BLaER1 treated with 17β-estradiol and CSF1 and Interleukin-3, amounts not matched to agents 10 nM and 100 nM (cell line): Measurements from ENCODE around the gene CADPS2.

Experiments
- H3K27ac ChIP-seq, 11 experiments: shearing (Covaris generic); formaldehyde crosslinking; 2 replicates each; pipeline ENCODE4 v1.8.1; 2022
- H3K27me3 ChIP-seq, 11 experiments: shearing (Covaris generic); formaldehyde crosslinking; 2 replicates each; pipeline ENCODE4 v1.8.1; 2022
- H3K36me3 ChIP-seq, 11 experiments: shearing (Covaris generic); formaldehyde crosslinking; 2 replicates each; pipeline ENCODE4 v1.8.1; 2022
- H3K4me1 ChIP-seq, 10 experiments: shearing (Covaris generic); formaldehyde crosslinking; 2 replicates each; pipeline ENCODE4 v1.8.1; 2022
- H3K4me2 ChIP-seq, 11 experiments: shearing (Covaris generic); formaldehyde crosslinking; 2 replicates each; pipeline ENCODE4 v1.8.1; 2022
- H3K4me3 ChIP-seq, 10 experiments: shearing (Covaris generic); formaldehyde crosslinking; 2 replicates each; pipeline ENCODE4 v1.8.1; 2022
- H3K9ac ChIP-seq, 11 experiments: shearing (Covaris generic); formaldehyde crosslinking; 2 replicates each; pipeline ENCODE4 v1.8.1; 2022
- H3K9me3 ChIP-seq, 11 experiments: shearing (Covaris generic); formaldehyde crosslinking; replicated peaks in 1 of 11; 2 replicates each; pipeline ENCODE4 v1.8.1; 2022
- H4K20me1 ChIP-seq, 11 experiments: shearing (Covaris generic); formaldehyde crosslinking; 2 replicates each; pipeline ENCODE4 v1.8.1; 2022
- Cebpa-rat ChIP-seq, 11 experiments: shearing (Covaris generic); IDR thresholded peaks; 2 replicates each; pipeline ENCODE4 v1.8.1; 2022

Gene CADPS2

GRCh38 chr7:122889116-122889515, 2.9 kb upstream of the CADPS2 start:
- H3K9me3 ChIP-seq: peaks cover 15 to 23% (median 20%) of the 10 kb centered on the region in 11 experiments
- no peak overlapping the region for H3K27ac ChIP-seq
- no peak overlapping the region for H3K4me3 ChIP-seq
- H3K4me2 ChIP-seq: no peak overlapping the region
- H3K9ac ChIP-seq: no peak overlapping the region
- no peaks in the 10 kb centered on the region for H3K4me1 ChIP-seq
- no peaks in the 10 kb centered on the region for H3K36me3 ChIP-seq
- H3K27me3 ChIP-seq: no peaks in the 10 kb centered on the region; a peak in 1 of 22 replicates
- H4K20me1 ChIP-seq: no peaks in the 10 kb centered on the region; a peak in 1 of 22 replicates
- no peak for TF ChIP-seq Cebpa-rat (IDR thresholded peaks at IDR 0.05)

DNA sequence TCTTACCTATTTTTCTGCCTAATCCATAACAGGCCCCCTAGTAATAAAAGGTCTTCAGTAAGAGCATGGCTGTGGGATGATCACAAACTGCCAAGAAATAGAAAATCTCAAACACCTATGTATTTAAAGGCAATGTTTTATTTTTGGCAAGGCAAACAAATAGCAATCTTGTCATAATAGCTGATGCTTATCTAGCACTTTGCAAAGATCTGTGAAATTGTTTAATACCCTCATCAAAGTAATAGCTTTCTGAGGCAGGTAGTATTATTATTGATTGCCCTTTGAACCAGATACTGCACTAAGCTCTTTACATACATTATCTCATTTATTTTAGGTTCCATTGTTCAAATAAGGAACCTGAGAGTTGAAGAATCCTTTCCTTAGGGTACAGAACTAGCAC, 1.6 kb upstream of the CADPS2 start:
- H4K20me1 ChIP-seq: no peaks in the 10 kb centered on the region; a peak in 1 of 22 replicates
- no peaks in the 10 kb centered on the region; a peak in 1 of 22 replicates for H3K27me3 ChIP-seq
- H3K27ac ChIP-seq: no peak overlapping the region
- no peaks in the 10 kb centered on the region for H3K4me1 ChIP-seq
- H3K9me3 ChIP-seq: peaks cover 15 to 23% (median 20%) of the 10 kb centered on the region in 11 experiments
- no peak overlapping the region for H3K4me2 ChIP-seq
- H3K36me3 ChIP-seq: no peaks in the 10 kb centered on the region
- H3K4me3 ChIP-seq: no peak overlapping the region
- TF ChIP-seq Cebpa-rat (IDR thresholded peaks at IDR 0.05): no peak
- no peak overlapping the region for H3K9ac ChIP-seq

DNA sequence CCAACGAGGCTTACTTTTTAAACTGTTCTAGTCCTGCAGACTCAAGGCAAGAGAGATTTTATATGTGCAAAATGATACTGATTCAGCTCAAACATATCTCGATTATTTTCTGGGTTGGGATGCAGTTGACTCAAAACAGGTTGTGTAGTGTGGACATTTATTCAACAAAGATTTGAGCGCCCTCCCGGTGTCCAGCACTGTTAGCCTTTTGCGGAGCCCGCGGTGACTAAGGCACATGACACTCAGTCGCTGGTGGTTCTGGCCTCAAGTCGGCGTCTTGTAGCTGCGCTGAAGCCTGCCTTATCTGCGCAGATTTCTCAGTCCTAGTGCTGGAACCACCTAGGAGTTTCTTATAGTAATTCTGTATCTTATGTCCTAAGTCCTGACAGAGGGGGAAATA, 938 bp upstream of the CADPS2 start:
- no peak for TF ChIP-seq Cebpa-rat (IDR thresholded peaks at IDR 0.05)
- no peaks in the 10 kb centered on the region for H3K4me1 ChIP-seq
- no peaks in the 10 kb centered on the region; a peak in 1 of 22 replicates for H3K27me3 ChIP-seq
- no peak overlapping the region for H3K4me3 ChIP-seq
- no peaks in the 10 kb centered on the region; a peak in 1 of 22 replicates for H4K20me1 ChIP-seq
- no peaks in the 10 kb centered on the region for H3K36me3 ChIP-seq
- H3K4me2 ChIP-seq: no peak overlapping the region
- no peak overlapping the region for H3K9ac ChIP-seq
- H3K9me3 ChIP-seq: peaks cover 15 to 23% (median 20%) of the 10 kb centered on the region in 11 experiments
- H3K27ac ChIP-seq: no peak overlapping the region

DNA sequence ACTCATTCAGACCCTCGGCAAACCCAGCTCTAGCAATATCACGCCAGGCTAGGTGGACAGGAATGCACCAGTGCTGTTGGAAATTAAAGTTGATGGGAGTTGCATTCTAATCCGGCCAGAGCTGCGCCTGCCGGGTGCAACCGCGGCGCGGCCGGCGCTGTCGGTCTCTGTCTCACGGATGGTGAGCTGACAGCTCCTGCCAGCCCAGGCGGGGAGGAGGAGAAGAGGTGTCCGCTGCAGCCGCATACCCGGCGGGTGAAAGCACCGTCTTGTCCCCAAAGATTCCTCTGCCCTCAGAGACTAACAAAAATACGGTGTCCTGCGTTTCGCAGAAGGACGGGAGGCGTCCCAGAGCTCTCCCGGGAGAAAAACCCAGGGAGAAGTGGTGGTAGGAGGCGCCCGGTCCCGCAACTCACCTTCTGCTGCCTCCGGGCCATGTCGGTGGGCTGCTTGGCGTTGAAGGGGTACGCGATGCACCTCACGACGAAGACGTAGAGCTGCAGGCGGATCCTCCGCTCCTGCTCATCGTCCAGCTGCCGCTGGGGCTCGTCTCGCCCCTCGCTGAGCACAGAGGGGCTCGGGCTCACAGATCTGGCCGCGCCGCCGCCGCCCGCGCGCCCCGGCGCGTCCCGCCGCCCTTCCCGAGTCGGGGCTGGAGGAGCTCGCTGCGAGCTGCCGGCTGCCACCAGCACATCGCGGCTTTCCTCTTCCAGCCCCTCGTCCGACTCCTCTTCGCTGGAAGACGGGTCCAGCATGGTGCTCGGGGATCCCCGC, 490 bp downstream of the CADPS2 start:
- no peaks in the 10 kb centered on the region for H4K20me1 ChIP-seq
- no peaks in the 10 kb centered on the region; a peak in 1 of 22 replicates for H3K27me3 ChIP-seq
- no peak overlapping the region for H3K4me2 ChIP-seq
- TF ChIP-seq Cebpa-rat (IDR thresholded peaks at IDR 0.05): no peak
- H3K27ac ChIP-seq: no peak overlapping the region
- no peak overlapping the region for H3K9ac ChIP-seq
- no peaks in the 10 kb centered on the region for H3K36me3 ChIP-seq
- H3K4me3 ChIP-seq: no peak overlapping the region
- no peaks in the 10 kb centered on the region for H3K4me1 ChIP-seq
- H3K9me3 ChIP-seq: peaks cover 15 to 23% (median 20%) of the 10 kb centered on the region in 11 experiments

DNA sequence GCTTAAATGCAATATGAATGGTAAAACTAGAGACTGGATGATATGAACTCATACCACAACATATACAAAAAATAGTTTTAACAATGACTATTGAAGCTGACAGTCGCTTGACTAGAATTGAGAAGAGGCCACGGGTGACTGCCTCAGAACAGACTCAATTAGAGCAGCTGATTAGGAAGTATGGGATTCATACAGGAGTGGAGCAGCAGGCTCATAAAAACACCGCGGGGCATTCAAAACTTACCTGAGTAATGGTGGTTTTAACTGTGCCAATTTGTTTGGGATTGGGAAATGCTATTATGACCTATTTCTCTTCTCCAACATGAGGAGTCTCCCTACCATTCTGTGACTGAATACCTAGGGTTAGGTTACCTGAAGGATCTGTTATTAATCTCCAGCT, 2.1 kb downstream of the CADPS2 start:
- no peaks in the 10 kb centered on the region; a peak in 1 of 22 replicates for H3K27me3 ChIP-seq
- H3K4me1 ChIP-seq: no peaks in the 10 kb centered on the region
- peaks cover 15 to 23% (median 20%) of the 10 kb centered on the region in 11 experiments for H3K9me3 ChIP-seq
- H3K4me3 ChIP-seq: no peak overlapping the region
- no peak overlapping the region for H3K4me2 ChIP-seq
- H3K9ac ChIP-seq: no peak overlapping the region
- H4K20me1 ChIP-seq: no peaks in the 10 kb centered on the region
- TF ChIP-seq Cebpa-rat (IDR thresholded peaks at IDR 0.05): no peak
- H3K36me3 ChIP-seq: no peaks in the 10 kb centered on the region
- no peak overlapping the region for H3K27ac ChIP-seq

DNA sequence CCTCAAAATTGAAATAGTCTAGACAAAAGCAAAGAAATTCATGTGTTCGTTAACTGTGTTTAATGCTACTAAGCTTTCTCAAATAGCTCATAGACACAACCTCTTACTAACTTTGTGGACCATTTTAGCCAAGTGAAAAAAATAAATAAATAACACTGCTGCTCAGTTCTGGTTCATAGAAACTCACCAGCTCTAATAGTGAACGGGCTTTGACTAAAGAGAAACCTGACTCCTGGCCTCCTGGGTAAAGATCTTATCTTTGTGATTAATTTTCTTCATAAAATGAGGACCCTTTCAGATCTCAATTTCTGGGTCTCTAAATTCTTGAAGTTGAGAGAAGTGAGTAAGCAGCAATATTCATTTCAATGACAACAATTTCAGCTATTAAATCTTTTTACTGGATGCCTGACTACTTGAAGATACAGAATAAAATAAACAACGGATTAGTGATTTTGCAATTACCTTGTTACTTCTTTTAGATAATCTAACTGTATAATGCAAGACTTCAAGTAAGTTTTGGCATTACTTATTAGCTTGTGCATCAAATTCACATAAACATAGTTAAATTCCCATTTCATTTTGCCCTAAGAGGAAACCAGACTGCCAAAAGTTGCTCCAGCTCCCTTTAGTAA, 3.1 kb downstream of the CADPS2 start:
- H3K9me3 ChIP-seq: peaks cover 15 to 23% (median 20%) of the 10 kb centered on the region in 11 experiments
- H3K27ac ChIP-seq: no peak overlapping the region
- no peak overlapping the region for H3K4me2 ChIP-seq
- no peaks in the 10 kb centered on the region for H3K4me1 ChIP-seq
- no peak overlapping the region for H3K4me3 ChIP-seq
- no peaks in the 10 kb centered on the region for H3K36me3 ChIP-seq
- H3K27me3 ChIP-seq: no peaks in the 10 kb centered on the region; a peak in 1 of 22 replicates
- H4K20me1 ChIP-seq: no peaks in the 10 kb centered on the region
- TF ChIP-seq Cebpa-rat (IDR thresholded peaks at IDR 0.05): no peak
- no peak overlapping the region for H3K9ac ChIP-seq

- peaks cover 8 to 11% (median 10%) of the 10 kb centered on the region in 11 experiments for H3K9me3 ChIP-seq
- no peaks in the 10 kb centered on the region for H3K36me3 ChIP-seq
- no peak overlapping the region for H3K4me3 ChIP-seq
- no peaks in the 10 kb centered on the region for H3K27me3 ChIP-seq
- no peak overlapping the region for H3K9ac ChIP-seq
- no peaks in the 10 kb centered on the region for H3K4me1 ChIP-seq
- no peak for TF ChIP-seq Cebpa-rat (IDR thresholded peaks at IDR 0.05)
- no peak overlapping the region for H3K4me2 ChIP-seq
- no peaks in the 10 kb centered on the region for H4K20me1 ChIP-seq
- no peak overlapping the region for H3K27ac ChIP-seq
Measured at GRCh38 chr7:122881324-122881723, 4.9 kb downstream of the CADPS2 start.

DNA sequence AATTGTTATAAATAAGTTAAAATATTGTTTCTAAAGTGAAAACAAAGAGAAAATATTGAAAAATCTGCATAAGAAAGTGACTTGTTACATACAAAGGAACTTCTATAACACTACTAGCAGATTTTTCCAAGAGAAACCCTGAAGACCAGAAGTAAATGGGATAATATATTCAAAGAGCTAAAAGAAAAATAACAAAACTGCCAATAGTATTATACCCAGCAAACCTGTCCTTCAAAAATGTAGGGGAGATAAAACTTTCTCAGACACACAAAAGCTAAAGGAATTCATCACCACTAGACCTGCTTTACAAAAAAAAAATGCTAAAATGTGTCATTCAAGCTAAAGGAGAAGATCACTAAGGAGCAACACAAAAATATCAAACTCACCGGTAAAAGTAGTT, 17.0 kb downstream of the CADPS2 start:
- H3K4me3 ChIP-seq: no peak overlapping the region
- no peak overlapping the region for H3K4me2 ChIP-seq
- TF ChIP-seq Cebpa-rat (IDR thresholded peaks at IDR 0.05): no peak
- no peaks in the 10 kb centered on the region for H4K20me1 ChIP-seq
- no peak overlapping the region for H3K27ac ChIP-seq
- no peaks in the 10 kb centered on the region for H3K4me1 ChIP-seq
- no peaks in the 10 kb centered on the region for H3K27me3 ChIP-seq
- H3K9me3 ChIP-seq: peaks cover 17 to 29% (median 22%) of the 10 kb centered on the region in 11 experiments; a peak in 21 of 22 replicates
- H3K36me3 ChIP-seq: no peaks in the 10 kb centered on the region
- H3K9ac ChIP-seq: no peak overlapping the region

- Histone ChIP-seq H3K27ac (no peak overlapping the region), H3K9me3 (peaks cover 17 to 29% (median 22%) of the 10 kb centered on the region in 11 experiments; a peak in 21 of 22 replicates), H3K4me1 (no peaks in the 10 kb centered on the region), H4K20me1 (no peaks in the 10 kb centered on the region), H3K9ac (no peak overlapping the region), H3K4me2 (no peak overlapping the region), H3K27me3 (no peaks in the 10 kb centered on the region), H3K36me3 (no peaks in the 10 kb centered on the region), H3K4me3 (no peak overlapping the region)
- TF ChIP-seq Cebpa-rat (IDR thresholded peaks at IDR 0.05): no peak
Measured at GRCh38 chr7:122867471-122867980, 18.7 kb downstream of the CADPS2 start.
